SK-N-DZ (cell line): ENCODE measurements around the gene CCDC178.

Source experiments
- DNase-seq: peaks from one replicate; pipeline ENCODE4 v3.0.0-alpha.2; 2015; ENCODE audit warnings: low spot score

The CCDC178 gene

GRCh38 chr18:32889615-32890593, 550.6 kb downstream of the CCDC178 start:
- DNase-seq, result no peak

GRCh38 chr18:32888306-32888705, 552.2 kb downstream of the CCDC178 start:
- no peak for DNase-seq
